GM12878 (cell line): ENCODE data around the gene ITGA5. TPM values are rescaled to one million over a fixed set of nuclear protein-coding genes. Genes with fewer than 3 reads are reported as not detected.

ENCODE experiments used
- BHLHE40 ChIP-seq, 2 experiments: fragments of 450-650 bp in 1 of 2; IDR thresholded peaks; 2 replicates each; pipeline ENCODE4 v1.6.1; 2011 to 2017; ENCODE audit warnings: low read depth in 2 of 2, borderline replicate concordance in 1 of 2, improper control_type of control experiment in 1 of 2, low read length in 1 of 2, mild to moderate bottlenecking in 1 of 2
- CHD2 ChIP-seq: IDR thresholded peaks from 2 replicates; pipeline ENCODE4 v1.6.1; 2011; ENCODE audit warnings: low read depth, low read length, improper control_type of control experiment, borderline replicate concordance
- CREM ChIP-seq: IDR thresholded peaks from 2 replicates; pipeline ENCODE4 v1.6.1; 2014; ENCODE audit warnings: antibody characterized with exemption, low read depth
- GABPA ChIP-seq: IDR thresholded peaks from 2 replicates; pipeline ENCODE4 v1.6.1; 2014; ENCODE audit warnings: antibody characterized with exemption, low read depth, mild to moderate bottlenecking, inconsistent platforms
- LARP7 ChIP-seq: fragments of 450-650 bp; IDR thresholded peaks from 2 replicates; pipeline ENCODE4 v1.6.1; 2017; ENCODE audit warnings: mild to moderate bottlenecking
- MEF2A ChIP-seq: IDR thresholded peaks from 2 replicates; pipeline ENCODE4 v1.6.1; 2011; ENCODE audit warnings: low read depth, mild to moderate bottlenecking, low read length, moderate library complexity; ENCODE audit not compliant: insufficient read depth
- MEF2B ChIP-seq: fragments of 450-650 bp; IDR thresholded peaks from 2 replicates; pipeline ENCODE4 v1.6.1; 2018; ENCODE audit warnings: mild to moderate bottlenecking, moderate library complexity; ENCODE audit not compliant: partially characterized antibody, poor library complexity, severe bottlenecking
- MTA3 ChIP-seq: IDR thresholded peaks from 2 replicates; pipeline ENCODE4 v1.6.1; 2012; ENCODE audit warnings: low read length, inconsistent platforms, borderline replicate concordance
- MXI1 ChIP-seq: fragments of 150-350 bp; IDR thresholded peaks from 2 replicates; pipeline ENCODE4 v1.6.1; 2011; ENCODE audit warnings: low read depth, mild to moderate bottlenecking, inconsistent platforms, low read length, improper control_type of control experiment
- NKRF ChIP-seq: fragments of 450-650 bp; conservative IDR thresholded peaks from 2 replicates; pipeline ENCODE4 v1.6.1; 2017; ENCODE audit warnings: mild to moderate bottlenecking, moderate library complexity
- PBX3 ChIP-seq: IDR thresholded peaks from 2 replicates; pipeline ENCODE4 v1.6.1; 2011; ENCODE audit warnings: mild to moderate bottlenecking, low read depth, low read length, moderate library complexity; ENCODE audit not compliant: insufficient replicate concordance
- RELB ChIP-seq: fragments of 450-650 bp; IDR thresholded peaks from 2 replicates; pipeline ENCODE4 v1.6.1; 2017; ENCODE audit warnings: low read depth, mild to moderate bottlenecking, moderate library complexity
- SIN3A ChIP-seq: IDR thresholded peaks from 2 replicates; pipeline ENCODE4 v1.6.1; 2012; ENCODE audit warnings: low read depth, low read length, improper control_type of control experiment
- SREBF1 ChIP-seq: IDR thresholded peaks from 2 replicates; pipeline ENCODE4 v1.6.1; 2012; ENCODE audit warnings: mild to moderate bottlenecking, low read length
- WRNIP1 ChIP-seq: IDR thresholded peaks from 2 replicates; pipeline ENCODE4 v1.6.1; 2011; ENCODE audit warnings: low read depth, low read length, improper control_type of control experiment, borderline replicate concordance
- YY1 ChIP-seq: IDR thresholded peaks from 2 replicates; pipeline ENCODE4 v1.6.1; 2011; ENCODE audit warnings: low read depth, mild to moderate bottlenecking, low read length
- ZBTB40 ChIP-seq: fragments of 450-650 bp; IDR thresholded peaks from 2 replicates; pipeline ENCODE4 v1.6.1; 2016; ENCODE audit warnings: mild to moderate bottlenecking, moderate library complexity, borderline replicate concordance
- ZNF217 ChIP-seq: fragments of 450-650 bp; IDR thresholded peaks from 2 replicates; pipeline ENCODE4 v1.6.1; 2017; ENCODE audit warnings: antibody characterized with exemption, mild to moderate bottlenecking
- polyA plus RNA-seq, 11 experiments: library from polyadenylated mRNA; depleted of rRNA in 4 of 11; unstranded in 6 of 11; stranded (reverse) in 5 of 11; fragments of >200 nt; fragmentation: Nextera tagmentation in 4 of 11; fragmentation: Illumina TruSeq in 1 of 11; extraction: Ambion mirVana in 4 of 11; extraction: Trizol in 1 of 11; gene quantifications; 1 replicate in 1 of 11; 2 replicates in 10 of 11; pipeline versions ENCODE4 v1.2.1 to v1.2.3, GENCODE V29; 2011 to 2016; ENCODE audit warnings: inconsistent platforms in 2 of 11, missing spikeins in 2 of 11, low read depth in 1 of 11
- total RNA-seq, 4 experiments: library from RNA; depleted of rRNA in 3 of 4; stranded (reverse); fragments of >200 nt in 3 of 4; fragmentation: Illumina TruSeq in 1 of 4; extraction: Trizol in 1 of 4; gene quantifications; 2 replicates each; pipeline versions ENCODE4 v1.2.1 to v1.2.3, GENCODE V29; 2013 to 2021

Gene ITGA5
- total and polyA plus RNA-seq, 10 of the 15 experiments (the other 5 are each of a cell fraction or from before 2014, with no cell fraction given) = 0.15 to 22.5 (median 0.61) TPM

- TF ChIP-seq MTA3 (no peak; the same call in 1 of the 2 replicates), SIN3A (peak; percentile 59), ZNF217 (no peak), MEF2A (no peak), MEF2B (no peak), SREBF1 (no peak), YY1 (no peak), ZBTB40 (no peak; the same call in 1 of the 2 replicates), MXI1 (peak; percentile 83), WRNIP1 (no peak), CHD2 (peak; percentile 94), BHLHE40 (IDR thresholded peaks at IDR 0.05; ENCODE audit: borderline replicate concordance in 1 of 2, low read depth in 2 of 2, low read length in 1 of 2) (peak; percentile 42 to 56; a peak in 3 of 4 replicates), RELB (peak; percentile 61; the same call in 1 of the 2 replicates), LARP7 (no peak), NKRF (no peak), GABPA (no peak), PBX3 (peak; percentile 95), CREM (peak; percentile 80)
Measured at GRCh38 chr12:54358945-54359761, 59.9 kb downstream of the ITGA5 start (continued).
